SK-N-SH (cell line): ENCODE results near the gene FBXO36. TPM values are rescaled to one million over a fixed set of nuclear protein-coding genes. Genes with fewer than 3 reads are reported as not detected.

Source experiments
- CTCF ChIA-PET: fragments of 300-600, 350-600 bp; formaldehyde crosslinking; extraction: SDS; loops from one replicate; lab custom pipeline; 2021; lab: Yijun Ruan, JAX
- POLR2A ChIA-PET: fragments of 350-600 bp; sonication (Branson Sonifier 250); formaldehyde crosslinking; extraction: SDS; loops from one replicate; lab custom pipeline; 2020; ENCODE audit warnings: antibody characterized with exemption, inconsistent platforms; lab: Yijun Ruan, JAX
- DNase-seq: peaks from one replicate; pipeline ENCODE4 v3.0.0; 2012
- H2AFZ ChIP-seq: fragments of 200-600 bp; sonication (generic); 2 replicates; pipeline ENCODE4 v1.8.1; 2016; ENCODE audit warnings: antibody characterized with exemption, mild to moderate bottlenecking, low read depth
- H3F3A ChIP-seq: fragments of 200-600 bp; sonication (generic); replicated peaks from 2 replicates; pipeline ENCODE3; 2016; ENCODE audit warnings: antibody characterized with exemption, mild to moderate bottlenecking; ENCODE audit not compliant: insufficient read depth
- H3K27ac ChIP-seq, 2 experiments: fragments of 200-500 bp in 1 of 2; fragments of 200-600 bp in 1 of 2; sonication (Bioruptor generic) in 1 of 2; sonication (generic), shearing (Covaris generic) in 1 of 2; 2 replicates each; pipeline versions ENCODE4 v1.5.1 to v1.6.1; 2014 to 2016; ENCODE audit warnings: low read depth in 2 of 2, inconsistent platforms in 1 of 2, low read length in 1 of 2, mild to moderate bottlenecking in 1 of 2, mixed read lengths in 1 of 2
- H3K27me3 ChIP-seq: fragments of 200-600 bp; sonication (generic), shearing (Covaris generic); 2 replicates; pipeline ENCODE4 v1.6.1; 2016; ENCODE audit warnings: mixed run types; ENCODE audit not compliant: insufficient read depth
- H3K36me3 ChIP-seq, 2 experiments: fragments of 200-500 bp in 1 of 2; fragments of 200-600 bp in 1 of 2; sonication (Bioruptor generic) in 1 of 2; sonication (generic) in 1 of 2; replicated peaks in 1 of 2; 2 replicates each; pipeline versions ENCODE3 to v1.5.1; 2014 to 2016; ENCODE audit warnings: low read length in 1 of 2, mild to moderate bottlenecking in 1 of 2; ENCODE audit not compliant: insufficient read depth in 2 of 2, control insufficient read depth in 1 of 2
- H3K4me1 ChIP-seq, 2 experiments: fragments of 200-500 bp in 1 of 2; fragments of 200-600 bp in 1 of 2; sonication (Bioruptor generic) in 1 of 2; sonication (generic), shearing (Covaris generic) in 1 of 2; 2 replicates each; pipeline versions ENCODE4 v1.5.1 to v1.6.1; 2014 to 2016; ENCODE audit warnings: low read depth in 1 of 2, low read length in 1 of 2, mixed run types in 1 of 2; ENCODE audit not compliant: insufficient read depth in 2 of 2, control insufficient read depth in 1 of 2
- H3K4me2 ChIP-seq: fragments of 200-600 bp; sonication (generic), shearing (Covaris generic); 2 replicates; pipeline ENCODE4 v1.6.1; 2017; ENCODE audit warnings: mixed run types
- H3K4me3 ChIP-seq, 2 experiments: fragments of 200-500 bp in 1 of 2; fragments of 200-600 bp in 1 of 2; sonication (Bioruptor generic) in 1 of 2; sonication (generic), shearing (Covaris generic) in 1 of 2; 2 replicates each; pipeline versions ENCODE4 v1.5.1 to v1.8.1; 2014 to 2016; ENCODE audit warnings: low read depth in 2 of 2, inconsistent platforms in 1 of 2, low read length in 1 of 2, mild to moderate bottlenecking in 1 of 2, mixed read lengths in 1 of 2, moderate library complexity in 1 of 2
- H3K79me2 ChIP-seq: fragments of 200-600 bp; sonication (generic); 2 replicates; pipeline ENCODE4 v1.8.1; 2017; ENCODE audit warnings: mild to moderate bottlenecking; ENCODE audit not compliant: insufficient read depth
- H3K9ac ChIP-seq: fragments of 200-600 bp; sonication (generic); 2 replicates; pipeline ENCODE4 v1.6.1; 2017; ENCODE audit warnings: mixed run types
- H3K9me2 ChIP-seq: fragments of 200-600 bp; sonication (generic); 2 replicates; pipeline ENCODE4 v1.6.1; 2017; ENCODE audit warnings: mixed run types
- H3K9me3 ChIP-seq: fragments of 200-600 bp; sonication (generic); 2 replicates; pipeline ENCODE4 v1.6.1; 2017; ENCODE audit warnings: mixed run types, mild to moderate bottlenecking, moderate library complexity
- H4K20me1 ChIP-seq: fragments of 200-600 bp; sonication (generic); 2 replicates; pipeline ENCODE4 v1.6.1; 2017; ENCODE audit warnings: mild to moderate bottlenecking, mixed run types; ENCODE audit not compliant: insufficient read depth
- CHD2 ChIP-seq: fragments of 150-350 bp; IDR thresholded peaks from 2 replicates; pipeline ENCODE4 v1.6.1; 2018; ENCODE audit warnings: low read length; ENCODE audit not compliant: partially characterized antibody
- EP300 ChIP-seq, 2 experiments: IDR thresholded peaks; 2 replicates each; pipeline versions ENCODE4 v1.4.0 to v1.6.1; 2012; ENCODE audit warnings: borderline replicate concordance in 1 of 2, low read depth in 1 of 2, low read length in 1 of 2
- FOSL2 ChIP-seq: IDR thresholded peaks from 2 replicates; pipeline ENCODE4 v1.4.0; 2012; ENCODE audit warnings: low read depth, mild to moderate bottlenecking, moderate library complexity, borderline replicate concordance
- FOXJ3 ChIP-seq: sonication (generic); formaldehyde crosslinking; IDR thresholded peaks from 2 replicates; pipeline ENCODE4 v1.5.1; 2020; ENCODE audit warnings: mild to moderate bottlenecking, missing genetic modification reagents
- FOXM1 ChIP-seq: IDR thresholded peaks from 2 replicates; pipeline ENCODE4 v1.4.0; 2012; ENCODE audit warnings: low read depth, mild to moderate bottlenecking
- GATA2 ChIP-seq: sonication (generic); formaldehyde crosslinking; IDR thresholded peaks from 2 replicates; pipeline ENCODE4 v1.5.0; 2020; ENCODE audit warnings: mild to moderate bottlenecking, missing genetic modification reagents
- MEF2A ChIP-seq: IDR thresholded peaks from 2 replicates; pipeline ENCODE4 v1.4.0; 2012; ENCODE audit warnings: low read depth, borderline replicate concordance
- MXI1 ChIP-seq: IDR thresholded peaks from 2 replicates; pipeline ENCODE4 v1.6.1; 2012; ENCODE audit warnings: mild to moderate bottlenecking, low read depth, low read length, improper control_type of control experiment
- NFIC ChIP-seq: IDR thresholded peaks from 2 replicates; pipeline ENCODE4 v1.4.0; 2012; ENCODE audit warnings: borderline replicate concordance
- POLR2AphosphoS5 ChIP-seq: IDR thresholded peaks from 2 replicates; pipeline ENCODE4 v1.6.1; 2012; ENCODE audit warnings: low read depth, low read length
- RAD21 ChIP-seq: IDR thresholded peaks from 2 replicates; pipeline ENCODE4 v1.6.1; 2012; ENCODE audit warnings: mild to moderate bottlenecking, low read length
- RCOR1 ChIP-seq: fragments of 150-350 bp; IDR thresholded peaks from 2 replicates; pipeline ENCODE4 v1.6.1; 2017; ENCODE audit warnings: antibody characterized with exemption, low read length
- RFX5 ChIP-seq: IDR thresholded peaks from 2 replicates; pipeline ENCODE4 v1.6.1; 2012; ENCODE audit warnings: mild to moderate bottlenecking, improper control_type of control experiment, low read length
- RXRA ChIP-seq: IDR thresholded peaks from 2 replicates; pipeline ENCODE4 v1.4.0; 2012; ENCODE audit warnings: low read depth, mild to moderate bottlenecking, borderline replicate concordance
- SIN3A ChIP-seq: IDR thresholded peaks from 2 replicates; pipeline ENCODE4 v1.6.1; 2012; ENCODE audit warnings: low read depth, mild to moderate bottlenecking, low read length, moderate library complexity, borderline replicate concordance
- USF1 ChIP-seq: IDR thresholded peaks from 2 replicates; pipeline ENCODE4 v1.4.0; 2012; ENCODE audit warnings: low read depth, borderline replicate concordance
- WGBS: methylation state at CpG from one replicate; pipeline ENCODE4 v1.1.6; 2017; ENCODE audit warnings: low lambda C conversion rate; 5-methylcytosine and 5-hydroxymethylcytosine counted together
- polyA plus RNA-seq, 3 experiments: library from polyadenylated mRNA; depleted of rRNA; stranded (reverse); fragments of >200 nt; gene quantifications; 2 replicates each; pipeline ENCODE4 v1.2.3, GENCODE V29; 2012
- TF ChIP-seq, protein P1 (sequence below): fragments of 200-600 bp; sonication (generic); IDR thresholded peaks from 2 replicates; pipeline ENCODE4 v1.6.1; 2017; ENCODE audit warnings: antibody characterized with exemption, mild to moderate bottlenecking, moderate library complexity
- TF ChIP-seq, protein P2 (sequence below): IDR thresholded peaks from 2 replicates; pipeline ENCODE4 v1.4.0; 2012; ENCODE audit warnings: low read depth
- TF ChIP-seq, protein P3 (sequence below): IDR thresholded peaks from 2 replicates; pipeline ENCODE4 v1.6.1; 2012; ENCODE audit warnings: mild to moderate bottlenecking, low read depth, low read length, moderate library complexity
- TF ChIP-seq, protein P4 (sequence below): IDR thresholded peaks from 2 replicates; pipeline ENCODE4; 2012
- TF ChIP-seq, protein P5 (sequence below): fragments of 150-350 bp; IDR thresholded peaks from 2 replicates; pipeline ENCODE4 v1.6.1; 2016; ENCODE audit warnings: mild to moderate bottlenecking, low read depth, low read length

The FBXO36 gene
- polyA plus RNA-seq, 1 of the 3 experiments (the other 2 are of a cell fraction): 3.9 TPM

GRCh38 chr2:229921892-229922448 lies 333 bp upstream of the FBXO36 start, which contains the start of gene TRIP12:
Gene TRIP12 (minus strand): TSS chr2:229922009. CDS start chr2:229880079, 41,930 bp downstream.
- CTCF ChIA-PET: interaction anchor here (0.7 to 2.1 kb wide), 7 partner anchors 11 to 146 kb away, joined by 3 to 11 read pairs (median 3); no protein-coding TSS in a partner anchor
- Histone ChIP-seq H2AFZ (peak within 1 kb of the TSS; percentile 97), H3K9ac (peak within 1 kb of the TSS; percentile 96), H3K4me2 (peak within 1 kb of the TSS; percentile 68), H3K27me3 (no peaks in the 10 kb centered on the region), H3K36me3 (peaks cover 11 to 15% of the 10 kb centered on the region in 2 experiments), H3K9me2 (no peaks in the 10 kb centered on the region), H3K9me3 (no peaks in the 10 kb centered on the region), H3K4me3 (peak within 1 kb of the TSS; percentile 96 to 98), H3K27ac (peak within 1 kb of the TSS; percentile 97 to 99), H3F3A (peaks cover 22% of the 10 kb centered on the region), H3K79me2 (peaks cover 79% of the 10 kb centered on the region), H3K4me1 (peaks cover 7 to 9% of the 10 kb centered on the region in 2 experiments; a peak in 3 of 4 replicates), H4K20me1 (peaks cover 36% of the 10 kb centered on the region)
- peak; percentile 95 for DNase-seq
- WGBS: 3% methylated on average over 16 of the region's 49 CpGs
- POLR2A ChIA-PET: interaction anchor here (0.7 to 1.5 kb wide), 4 partner anchors 10 to 145 kb away, joined by 3 to 11 read pairs (median 4); no protein-coding TSS in a partner anchor
- TF ChIP-seq USF1: no peak
- TF ChIP-seq CHD2: peak; percentile 97
- TF ChIP-seq, protein P1, sequence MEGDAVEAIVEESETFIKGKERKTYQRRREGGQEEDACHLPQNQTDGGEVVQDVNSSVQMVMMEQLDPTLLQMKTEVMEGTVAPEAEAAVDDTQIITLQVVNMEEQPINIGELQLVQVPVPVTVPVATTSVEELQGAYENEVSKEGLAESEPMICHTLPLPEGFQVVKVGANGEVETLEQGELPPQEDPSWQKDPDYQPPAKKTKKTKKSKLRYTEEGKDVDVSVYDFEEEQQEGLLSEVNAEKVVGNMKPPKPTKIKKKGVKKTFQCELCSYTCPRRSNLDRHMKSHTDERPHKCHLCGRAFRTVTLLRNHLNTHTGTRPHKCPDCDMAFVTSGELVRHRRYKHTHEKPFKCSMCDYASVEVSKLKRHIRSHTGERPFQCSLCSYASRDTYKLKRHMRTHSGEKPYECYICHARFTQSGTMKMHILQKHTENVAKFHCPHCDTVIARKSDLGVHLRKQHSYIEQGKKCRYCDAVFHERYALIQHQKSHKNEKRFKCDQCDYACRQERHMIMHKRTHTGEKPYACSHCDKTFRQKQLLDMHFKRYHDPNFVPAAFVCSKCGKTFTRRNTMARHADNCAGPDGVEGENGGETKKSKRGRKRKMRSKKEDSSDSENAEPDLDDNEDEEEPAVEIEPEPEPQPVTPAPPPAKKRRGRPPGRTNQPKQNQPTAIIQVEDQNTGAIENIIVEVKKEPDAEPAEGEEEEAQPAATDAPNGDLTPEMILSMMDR: no peak
- TF ChIP-seq, protein P2, sequence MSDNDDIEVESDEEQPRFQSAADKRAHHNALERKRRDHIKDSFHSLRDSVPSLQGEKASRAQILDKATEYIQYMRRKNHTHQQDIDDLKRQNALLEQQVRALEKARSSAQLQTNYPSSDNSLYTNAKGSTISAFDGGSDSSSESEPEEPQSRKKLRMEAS: peak; percentile 29
- TF ChIP-seq GATA2: peak; percentile 25; the same call in 1 of the 2 replicates
- TF ChIP-seq POLR2AphosphoS5: peak; percentile 39; the same call in 1 of the 2 replicates
- TF ChIP-seq, protein P3, sequence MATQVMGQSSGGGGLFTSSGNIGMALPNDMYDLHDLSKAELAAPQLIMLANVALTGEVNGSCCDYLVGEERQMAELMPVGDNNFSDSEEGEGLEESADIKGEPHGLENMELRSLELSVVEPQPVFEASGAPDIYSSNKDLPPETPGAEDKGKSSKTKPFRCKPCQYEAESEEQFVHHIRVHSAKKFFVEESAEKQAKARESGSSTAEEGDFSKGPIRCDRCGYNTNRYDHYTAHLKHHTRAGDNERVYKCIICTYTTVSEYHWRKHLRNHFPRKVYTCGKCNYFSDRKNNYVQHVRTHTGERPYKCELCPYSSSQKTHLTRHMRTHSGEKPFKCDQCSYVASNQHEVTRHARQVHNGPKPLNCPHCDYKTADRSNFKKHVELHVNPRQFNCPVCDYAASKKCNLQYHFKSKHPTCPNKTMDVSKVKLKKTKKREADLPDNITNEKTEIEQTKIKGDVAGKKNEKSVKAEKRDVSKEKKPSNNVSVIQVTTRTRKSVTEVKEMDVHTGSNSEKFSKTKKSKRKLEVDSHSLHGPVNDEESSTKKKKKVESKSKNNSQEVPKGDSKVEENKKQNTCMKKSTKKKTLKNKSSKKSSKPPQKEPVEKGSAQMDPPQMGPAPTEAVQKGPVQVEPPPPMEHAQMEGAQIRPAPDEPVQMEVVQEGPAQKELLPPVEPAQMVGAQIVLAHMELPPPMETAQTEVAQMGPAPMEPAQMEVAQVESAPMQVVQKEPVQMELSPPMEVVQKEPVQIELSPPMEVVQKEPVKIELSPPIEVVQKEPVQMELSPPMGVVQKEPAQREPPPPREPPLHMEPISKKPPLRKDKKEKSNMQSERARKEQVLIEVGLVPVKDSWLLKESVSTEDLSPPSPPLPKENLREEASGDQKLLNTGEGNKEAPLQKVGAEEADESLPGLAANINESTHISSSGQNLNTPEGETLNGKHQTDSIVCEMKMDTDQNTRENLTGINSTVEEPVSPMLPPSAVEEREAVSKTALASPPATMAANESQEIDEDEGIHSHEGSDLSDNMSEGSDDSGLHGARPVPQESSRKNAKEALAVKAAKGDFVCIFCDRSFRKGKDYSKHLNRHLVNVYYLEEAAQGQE: no peak; the same call in 1 of the 2 replicates
- no peak for TF ChIP-seq RFX5
- 0 out of 4 replicates have a peak, but pooled peaks of 1 of the 2 experiments have one; percentile 12 for TF ChIP-seq EP300 (IDR thresholded peaks at IDR 0.05; ENCODE audit: borderline replicate concordance in 1 of 2, low read depth in 1 of 2, low read length in 1 of 2)
- peak; percentile 57; the same call in 1 of the 2 replicates for TF ChIP-seq FOXM1
- TF ChIP-seq, protein P4, sequence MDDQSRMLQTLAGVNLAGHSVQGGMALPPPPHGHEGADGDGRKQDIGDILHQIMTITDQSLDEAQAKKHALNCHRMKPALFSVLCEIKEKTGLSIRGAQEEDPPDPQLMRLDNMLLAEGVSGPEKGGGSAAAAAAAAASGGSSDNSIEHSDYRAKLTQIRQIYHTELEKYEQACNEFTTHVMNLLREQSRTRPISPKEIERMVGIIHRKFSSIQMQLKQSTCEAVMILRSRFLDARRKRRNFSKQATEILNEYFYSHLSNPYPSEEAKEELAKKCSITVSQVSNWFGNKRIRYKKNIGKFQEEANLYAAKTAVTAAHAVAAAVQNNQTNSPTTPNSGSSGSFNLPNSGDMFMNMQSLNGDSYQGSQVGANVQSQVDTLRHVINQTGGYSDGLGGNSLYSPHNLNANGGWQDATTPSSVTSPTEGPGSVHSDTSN: peak; percentile 86
- no peak for TF ChIP-seq RAD21
- TF ChIP-seq MXI1: peak; percentile 4; the same call in 1 of the 2 replicates
- peak; percentile 34; the same call in 1 of the 2 replicates for TF ChIP-seq RCOR1
- no peak for TF ChIP-seq NFIC
- TF ChIP-seq SIN3A: peak; percentile 77; the same call in 1 of the 2 replicates
- TF ChIP-seq FOXJ3 (CRISPR knock-in tag): no peak
- no peak for TF ChIP-seq FOSL2
- peak; percentile 73; the same call in 1 of the 2 replicates for TF ChIP-seq RXRA
- TF ChIP-seq, protein P5, sequence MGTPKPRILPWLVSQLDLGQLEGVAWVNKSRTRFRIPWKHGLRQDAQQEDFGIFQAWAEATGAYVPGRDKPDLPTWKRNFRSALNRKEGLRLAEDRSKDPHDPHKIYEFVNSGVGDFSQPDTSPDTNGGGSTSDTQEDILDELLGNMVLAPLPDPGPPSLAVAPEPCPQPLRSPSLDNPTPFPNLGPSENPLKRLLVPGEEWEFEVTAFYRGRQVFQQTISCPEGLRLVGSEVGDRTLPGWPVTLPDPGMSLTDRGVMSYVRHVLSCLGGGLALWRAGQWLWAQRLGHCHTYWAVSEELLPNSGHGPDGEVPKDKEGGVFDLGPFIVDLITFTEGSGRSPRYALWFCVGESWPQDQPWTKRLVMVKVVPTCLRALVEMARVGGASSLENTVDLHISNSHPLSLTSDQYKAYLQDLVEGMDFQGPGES: no peak
- TF ChIP-seq MEF2A: 0 out of 2 replicates have a peak, but pooled peaks have one; percentile 0
